Measurements from ENCODE around the gene MYH13. TPM values are rescaled to one million over a fixed set of nuclear protein-coding genes. Genes with fewer than 3 reads are reported as not detected.

MYH13 gene
- total RNA-seq, 2 donors from 2014 or later: 0.28 TPM; not detected in 1

- WGBS: 93% methylated on average over 44 of the region's 44 CpGs
- TF ChIP-seq CTCF (IDR thresholded peaks at IDR 0.05) (no peak), POLR2AphosphoS5 (IDR thresholded peaks at IDR 0.05) (no peak), POLR2A (IDR thresholded peaks at IDR 0.05) (no peak)
- Histone ChIP-seq H3K36me3 (no peaks in the 10 kb centered on the region), H3K9me3 (no peaks in the 10 kb centered on the region), H3K4me3 (no peak overlapping the region), H3K27me3 (replicated peaks; ENCODE audit: insufficient read depth) (no peaks in the 10 kb centered on the region), H3K4me1 (replicated peaks) (no peaks in the 10 kb centered on the region), H3K27ac (no peak overlapping the region)
- DNase-seq (ENCODE audit: low spot score): no peak
- intact Hi-C loops (cut with DNase I): no loop called here
These were observed 63.5 kb downstream of the MYH13 start for GRCh38 chr17:10309003-10309974.

- Histone ChIP-seq H3K9me3 (no peaks in the 10 kb centered on the region), H3K36me3 (no peaks in the 10 kb centered on the region), H3K4me3 (no peak overlapping the region), H3K27ac (no peak overlapping the region), H3K4me1 (replicated peaks) (no peaks in the 10 kb centered on the region), H3K27me3 (replicated peaks; ENCODE audit: insufficient read depth) (no peaks in the 10 kb centered on the region)
- DNase-seq (ENCODE audit: low spot score): no peak
- TF ChIP-seq CTCF (IDR thresholded peaks at IDR 0.05): no peak
- TF ChIP-seq POLR2A (IDR thresholded peaks at IDR 0.05): no peak
- TF ChIP-seq POLR2AphosphoS5 (IDR thresholded peaks at IDR 0.05): no peak
- WGBS: 91% methylated on average over 5 of the region's 5 CpGs
- intact Hi-C loops (cut with DNase I): no loop called here
These were observed 66.2 kb downstream of the MYH13 start for GRCh38 chr17:10306585-10306984.

- H3K36me3 ChIP-seq: no peaks in the 10 kb centered on the region
- no peaks in the 10 kb centered on the region for H3K4me1 ChIP-seq (replicated peaks)
- H3K27me3 ChIP-seq (replicated peaks; ENCODE audit: insufficient read depth): no peaks in the 10 kb centered on the region
- H3K9me3 ChIP-seq: no peaks in the 10 kb centered on the region
- H3K4me3 ChIP-seq: no peak overlapping the region
- 62% methylated on average over 3 of the region's 3 CpGs for WGBS
- no peak overlapping the region for H3K27ac ChIP-seq
- intact Hi-C loops (cut with DNase I): no loop called here
- DNase-seq (ENCODE audit: low spot score): no peak
- no peak for TF ChIP-seq POLR2A (IDR thresholded peaks at IDR 0.05)
- TF ChIP-seq CTCF (IDR thresholded peaks at IDR 0.05): no peak
- TF ChIP-seq POLR2AphosphoS5 (IDR thresholded peaks at IDR 0.05): no peak
These were observed 67.4 kb downstream of the MYH13 start for GRCh38 chr17:10305398-10305797.

GRCh38 chr17:10304758-10305300, 68.0 kb downstream of the MYH13 start:
- intact Hi-C loops (cut with DNase I): no loop called here
- Histone ChIP-seq H3K27me3 (replicated peaks; ENCODE audit: insufficient read depth) (no peaks in the 10 kb centered on the region), H3K27ac (no peak overlapping the region), H3K4me1 (replicated peaks) (no peaks in the 10 kb centered on the region), H3K36me3 (no peaks in the 10 kb centered on the region), H3K9me3 (no peaks in the 10 kb centered on the region), H3K4me3 (no peak overlapping the region)
- no peak for TF ChIP-seq POLR2AphosphoS5 (IDR thresholded peaks at IDR 0.05)
- no peak for TF ChIP-seq POLR2A (IDR thresholded peaks at IDR 0.05)
- no peak for TF ChIP-seq CTCF (IDR thresholded peaks at IDR 0.05)
- WGBS: 92% methylated on average over 4 of the region's 4 CpGs
- no peak for DNase-seq (ENCODE audit: low spot score)
